Vagina (tissue), 2 donors: Measurements from ENCODE around the gene GNB1L.

Experiments used
- POLR2A ChIP-seq, 2 donors: fragments of 450-650 bp; IDR thresholded peaks; one replicate each; pipeline ENCODE4 v1.6.1; 2017; ENCODE audit warnings: antibody characterized with exemption in 2 of 2, mild to moderate bottlenecking in 2 of 2, moderate library complexity in 2 of 2
- POLR2AphosphoS5 ChIP-seq, 2 donors: sonication (generic); formaldehyde crosslinking; IDR thresholded peaks; one replicate each; pipeline ENCODE4 v1.9.0; 2017; ENCODE audit warnings: antibody characterized with exemption in 2 of 2, mild to moderate bottlenecking in 2 of 2, low read depth in 1 of 2; ENCODE audit not compliant: insufficient read depth in 1 of 2
- TF ChIP-seq, protein P1 (sequence below), 3 experiments: fragments of 450-650 bp in 2 of 3; fragments of 200-600 bp in 1 of 3; sonication (generic) in 1 of 3; IDR thresholded peaks; one replicate each; pipeline ENCODE4 v1.5.1; 2017 to 2019; ENCODE audit warnings: antibody characterized with exemption in 3 of 3, mild to moderate bottlenecking in 2 of 3, moderate library complexity in 2 of 3

- TF ChIP-seq POLR2A (IDR thresholded peaks at IDR 0.05) (no peak), POLR2AphosphoS5 (IDR thresholded peaks at IDR 0.05; ENCODE audit: insufficient read depth in 1 of 2, low read depth in 1 of 2) (no peak)
- TF ChIP-seq, protein P1, sequence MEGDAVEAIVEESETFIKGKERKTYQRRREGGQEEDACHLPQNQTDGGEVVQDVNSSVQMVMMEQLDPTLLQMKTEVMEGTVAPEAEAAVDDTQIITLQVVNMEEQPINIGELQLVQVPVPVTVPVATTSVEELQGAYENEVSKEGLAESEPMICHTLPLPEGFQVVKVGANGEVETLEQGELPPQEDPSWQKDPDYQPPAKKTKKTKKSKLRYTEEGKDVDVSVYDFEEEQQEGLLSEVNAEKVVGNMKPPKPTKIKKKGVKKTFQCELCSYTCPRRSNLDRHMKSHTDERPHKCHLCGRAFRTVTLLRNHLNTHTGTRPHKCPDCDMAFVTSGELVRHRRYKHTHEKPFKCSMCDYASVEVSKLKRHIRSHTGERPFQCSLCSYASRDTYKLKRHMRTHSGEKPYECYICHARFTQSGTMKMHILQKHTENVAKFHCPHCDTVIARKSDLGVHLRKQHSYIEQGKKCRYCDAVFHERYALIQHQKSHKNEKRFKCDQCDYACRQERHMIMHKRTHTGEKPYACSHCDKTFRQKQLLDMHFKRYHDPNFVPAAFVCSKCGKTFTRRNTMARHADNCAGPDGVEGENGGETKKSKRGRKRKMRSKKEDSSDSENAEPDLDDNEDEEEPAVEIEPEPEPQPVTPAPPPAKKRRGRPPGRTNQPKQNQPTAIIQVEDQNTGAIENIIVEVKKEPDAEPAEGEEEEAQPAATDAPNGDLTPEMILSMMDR (IDR thresholded peaks at IDR 0.05) = no peak
These were observed 42.1 kb upstream of the GNB1L start for GRCh38 chr22:19896665-19897355.
